A549 (cell line): ENCODE results near the gene CDIPT. TPM values are rescaled to one million over a fixed set of nuclear protein-coding genes. Genes with fewer than 3 reads are reported as not detected.

Source experiments
- ATAC-seq, 2 experiments: fragments of 200-7000 bp in 1 of 2; fragments of >200 bp in 1 of 2; cut with Nextera tagmentation in 1 of 2; cut with Tn5 transposase in 1 of 2; 3 replicates each; pipeline versions ENCODE4 v1.8.0 to v1.9.1; 2018 to 2020; ENCODE audit warnings: mild to moderate bottlenecking in 1 of 2, moderate library complexity in 1 of 2
- CTCF ChIA-PET: fragments of 300-600 bp; sonication (Branson Sonifier 250); formaldehyde crosslinking; extraction: SDS; loops from one replicate; lab custom pipeline; 2021; ENCODE audit warnings: antibody characterized with exemption, inconsistent platforms; lab: Yijun Ruan, JAX
- POLR2A ChIA-PET: fragments of 350-600 bp; formaldehyde crosslinking; extraction: SDS; loops from one replicate; lab custom pipeline; 2021; ENCODE audit warnings: antibody characterized with exemption, inconsistent platforms; lab: Yijun Ruan, JAX
- DNase-seq, 2 experiments: peaks; one replicate each; pipeline versions ENCODE4 v3.0.0 to v3.0.0-alpha.2; 2011 to 2016; ENCODE audit warnings: low read depth in 1 of 2, low spot score in 1 of 2
- FAIRE-seq: peaks from 2 replicates; lab custom pipeline; 2011; peaks lifted over from hg19 to GRCh38; lab: Jason Lieb, UNC
- H3K27ac ChIP-seq, 2 experiments: fragments of >200 bp; sonication (Bioruptor Twin); formaldehyde crosslinking; 3 replicates each; pipeline ENCODE4 v1.5.1; 2016 to 2017
- H3K4me1 ChIP-seq: fragments of >200 bp; sonication (Bioruptor Twin); formaldehyde crosslinking; 3 replicates; pipeline ENCODE4 v1.6.1; 2016
- H3K4me2 ChIP-seq: fragments of >200 bp; sonication (Bioruptor Twin); formaldehyde crosslinking; 3 replicates; pipeline ENCODE4 v1.6.1; 2016
- H3K4me3 ChIP-seq: fragments of >200 bp; sonication (Bioruptor Twin); formaldehyde crosslinking; 3 replicates; pipeline ENCODE4 v1.5.1; 2016
- H3K9me3 ChIP-seq: fragments of >200 bp; sonication (Bioruptor Twin); formaldehyde crosslinking; 3 replicates; pipeline ENCODE4 v1.6.1; 2016
- BHLHE40 ChIP-seq: IDR thresholded peaks from 2 replicates; pipeline ENCODE4 v1.6.1; 2012; ENCODE audit warnings: low read depth, low read length, inconsistent platforms
- CHD4 ChIP-seq: fragments of 200-600 bp; sonication (generic); IDR thresholded peaks from 2 replicates; pipeline ENCODE4 v1.6.1; 2016; ENCODE audit warnings: antibody characterized with exemption, mild to moderate bottlenecking, borderline replicate concordance
- EHMT2 ChIP-seq: fragments of 200-600 bp; sonication (generic); IDR thresholded peaks from 2 replicates; pipeline ENCODE4 v1.6.1; 2016; ENCODE audit warnings: antibody characterized with exemption, low read depth, mild to moderate bottlenecking, moderate library complexity
- ESRRA ChIP-seq: fragments of 150-350 bp; IDR thresholded peaks from 2 replicates; pipeline ENCODE4 v1.6.1; 2014; ENCODE audit warnings: mild to moderate bottlenecking, low read length, borderline replicate concordance
- FOSB ChIP-seq: fragments of 250-450 bp; sonication (Bioruptor Pico); IDR thresholded peaks from 2 replicates; pipeline ENCODE4 v1.5.0; 2020; ENCODE audit warnings: mild to moderate bottlenecking, moderate library complexity
- FOXS1 ChIP-seq: fragments of 250-450 bp; sonication (Bioruptor Pico); IDR thresholded peaks from 2 replicates; pipeline ENCODE4 v1.5.0; 2020; ENCODE audit warnings: mild to moderate bottlenecking, moderate library complexity
- GATA3 ChIP-seq: IDR thresholded peaks from 2 replicates; pipeline ENCODE4 v1.6.1; 2012; ENCODE audit warnings: borderline replicate concordance
- HDAC2 ChIP-seq: fragments of 200-600 bp; sonication (generic); IDR thresholded peaks from 2 replicates; pipeline ENCODE4 v1.6.1; 2016
- HEYL ChIP-seq: fragments of 250-450 bp; sonication (Bioruptor Pico); IDR thresholded peaks from 2 replicates; pipeline ENCODE4 v1.8.0; 2021; ENCODE audit warnings: mild to moderate bottlenecking, moderate library complexity
- KDM1A ChIP-seq: fragments of 200-600 bp; sonication (generic); IDR thresholded peaks from 2 replicates; pipeline ENCODE4 v1.6.1; 2016; ENCODE audit warnings: low read depth, mild to moderate bottlenecking
- MAZ ChIP-seq: fragments of 150-350 bp; IDR thresholded peaks from 2 replicates; pipeline ENCODE4 v1.6.1; 2014; ENCODE audit warnings: antibody characterized with exemption, low read depth, low read length, borderline replicate concordance
- MYC ChIP-seq: IDR thresholded peaks from 2 replicates; pipeline ENCODE4 v1.6.1; 2012; ENCODE audit warnings: mild to moderate bottlenecking, inconsistent platforms, low read length, improper control_type of control experiment, borderline replicate concordance
- NFE2L2 ChIP-seq: fragments of 150-350 bp; conservative IDR thresholded peaks from 2 replicates; pipeline ENCODE4 v1.6.1; 2014; ENCODE audit warnings: low read length
- NPAS2 ChIP-seq: fragments of 250-450 bp; sonication (Bioruptor Pico); IDR thresholded peaks from 2 replicates; pipeline ENCODE4 v1.8.0; 2022; ENCODE audit warnings: mild to moderate bottlenecking, moderate library complexity, borderline replicate concordance
- POLR2AphosphoS2 ChIP-seq: conservative IDR thresholded peaks from 2 replicates; pipeline ENCODE4 v1.6.1; 2012; ENCODE audit warnings: low read length, improper control_type of control experiment, inconsistent platforms
- RCOR1 ChIP-seq: fragments of 150-350 bp; IDR thresholded peaks from 2 replicates; pipeline ENCODE4 v1.6.1; 2014; ENCODE audit warnings: antibody characterized with exemption, low read length, low read depth
- RFX5 ChIP-seq: fragments of 450-650 bp; IDR thresholded peaks from 2 replicates; pipeline ENCODE4 v1.7.1; 2014; ENCODE audit warnings: antibody characterized with exemption, mild to moderate bottlenecking, moderate library complexity
- RNF2 ChIP-seq: fragments of 200-600 bp; sonication (generic); IDR thresholded peaks from 2 replicates; pipeline ENCODE4 v1.6.1; 2016; ENCODE audit warnings: low read depth, mild to moderate bottlenecking, antibody characterized with exemption, moderate library complexity, borderline replicate concordance
- SMC3 ChIP-seq: fragments of >200 bp; sonication (Bioruptor Twin); formaldehyde crosslinking; IDR thresholded peaks from 3 replicates; pipeline ENCODE4 v1.6.1; 2018; ENCODE audit warnings: inconsistent platforms
- SREBF2 ChIP-seq: fragments of 450-650 bp; IDR thresholded peaks from 2 replicates; pipeline ENCODE4 v1.6.1; 2014; ENCODE audit warnings: mild to moderate bottlenecking, moderate library complexity
- TP53 ChIP-seq: fragments of 250-450 bp; sonication (Bioruptor Pico); IDR thresholded peaks from 2 replicates; pipeline ENCODE4 v1.5.0; 2021; ENCODE audit warnings: mild to moderate bottlenecking, moderate library complexity
- ZSCAN20 ChIP-seq: fragments of 250-450 bp; sonication (Bioruptor Pico); IDR thresholded peaks from 2 replicates; pipeline ENCODE4 v1.8.0; 2022; ENCODE audit warnings: mild to moderate bottlenecking, moderate library complexity
- WGBS: methylation state at CpG from one replicate; pipeline ENCODE4 v1.1.6; 2017; ENCODE audit errors: missing lambda C conversion rate; 5-methylcytosine and 5-hydroxymethylcytosine counted together
- polyA plus RNA-seq, 4 experiments: library from polyadenylated mRNA; depleted of rRNA in 3 of 4; stranded (reverse); fragments of >200 nt; fragmentation: RNase III in 1 of 4; extraction: RNeasy Plus Mini Kit Qiagen cat#74134 plus additional on column Dnase treatment in 1 of 4; gene quantifications; 2 replicates in 3 of 4; 3 replicates in 1 of 4; pipeline ENCODE4 v1.2.3, GENCODE V29; 2011 to 2017
- TF ChIP-seq, protein P1 (sequence below): fragments of 250-450 bp; sonication (Bioruptor Pico); IDR thresholded peaks from 2 replicates; pipeline ENCODE4 v1.5.0; 2021; ENCODE audit warnings: mild to moderate bottlenecking, moderate library complexity, borderline replicate concordance
- TF ChIP-seq, protein P2 (sequence below): IDR thresholded peaks from 2 replicates; pipeline ENCODE4 v1.6.1; 2012; ENCODE audit warnings: low read depth, borderline replicate concordance
- TF ChIP-seq, protein P3 (sequence below): fragments of 200-600 bp; sonication (generic); IDR thresholded peaks from 2 replicates; pipeline ENCODE4 v1.6.1; 2016; ENCODE audit warnings: antibody characterized with exemption, mild to moderate bottlenecking, moderate library complexity

CDIPT gene
- polyA plus RNA-seq, 2 of the 4 experiments (the other 2 are of a cell fraction): 64.0 to 72.1 TPM

DNA sequence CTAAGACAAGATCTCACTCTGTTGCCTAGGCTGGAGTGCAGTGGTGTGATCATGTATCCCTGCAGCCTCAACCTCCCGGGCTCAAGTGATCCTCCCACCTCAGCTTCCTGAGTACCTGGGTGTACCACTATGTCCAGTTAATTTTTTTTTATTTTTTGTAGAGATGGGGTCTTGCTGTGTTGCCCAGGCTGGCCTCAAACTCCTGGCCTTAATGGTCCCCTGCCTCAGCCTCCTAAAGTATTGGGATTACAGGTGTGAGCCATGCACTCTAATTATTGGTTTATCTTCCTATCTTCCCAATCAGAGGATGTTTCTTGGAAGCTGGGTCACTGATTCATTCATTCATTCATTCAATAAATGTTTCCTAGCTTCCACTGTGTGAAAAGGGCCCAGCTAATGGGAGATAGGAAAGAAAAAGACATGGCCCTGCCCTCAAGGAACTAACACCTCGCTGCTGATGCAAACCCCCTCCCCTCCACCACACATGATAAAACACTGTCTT lies 45.7 kb upstream of the CDIPT start:
- Histone ChIP-seq H3K4me1 (no peaks in the 10 kb centered on the region), H3K4me2 (no peak overlapping the region), H3K4me3 (no peak overlapping the region), H3K9me3 (no peaks in the 10 kb centered on the region), H3K27ac (no peak overlapping the region)
- ATAC-seq: no peak
- ChIA-PET CTCF (interaction anchor here (0.6 to 2.3 kb wide), 6 partner anchors 8 to 124 kb away, joined by 3 to 8 read pairs (median 4); no protein-coding TSS in a partner anchor), POLR2A (interaction anchor here (2.0 kb wide), 1 partner anchor 17 kb away, joined by 5 read pairs; the partner anchor contains the start of gene KCTD13)
- no peak for DNase-seq
- TF ChIP-seq, protein P1, sequence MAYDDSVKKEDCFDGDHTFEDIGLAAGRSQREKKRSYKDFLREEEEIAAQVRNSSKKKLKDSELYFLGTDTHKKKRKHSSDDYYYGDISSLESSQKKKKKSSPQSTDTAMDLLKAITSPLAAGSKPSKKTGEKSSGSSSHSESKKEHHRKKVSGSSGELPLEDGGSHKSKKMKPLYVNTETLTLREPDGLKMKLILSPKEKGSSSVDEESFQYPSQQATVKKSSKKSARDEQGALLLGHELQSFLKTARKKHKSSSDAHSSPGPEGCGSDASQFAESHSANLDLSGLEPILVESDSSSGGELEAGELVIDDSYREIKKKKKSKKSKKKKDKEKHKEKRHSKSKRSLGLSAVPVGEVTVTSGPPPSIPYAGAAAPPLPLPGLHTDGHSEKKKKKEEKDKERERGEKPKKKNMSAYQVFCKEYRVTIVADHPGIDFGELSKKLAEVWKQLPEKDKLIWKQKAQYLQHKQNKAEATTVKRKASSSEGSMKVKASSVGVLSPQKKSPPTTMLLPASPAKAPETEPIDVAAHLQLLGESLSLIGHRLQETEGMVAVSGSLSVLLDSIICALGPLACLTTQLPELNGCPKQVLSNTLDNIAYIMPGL (CRISPR knock-in tag): no peak
- TF ChIP-seq CHD4: no peak
- TF ChIP-seq ESRRA: no peak
- no peak for TF ChIP-seq TP53 (CRISPR knock-in tag)
- no peak for TF ChIP-seq BHLHE40
- no peak for TF ChIP-seq KDM1A
- TF ChIP-seq FOXS1: no peak
- no peak for TF ChIP-seq RFX5
- no peak for TF ChIP-seq EHMT2
- TF ChIP-seq SREBF2: no peak
- TF ChIP-seq NFE2L2: no peak
- no peak for TF ChIP-seq RCOR1
- TF ChIP-seq HDAC2: no peak
- TF ChIP-seq SMC3: no peak
- TF ChIP-seq ZSCAN20 (CRISPR knock-in tag): no peak
- TF ChIP-seq NPAS2: no peak
- TF ChIP-seq POLR2AphosphoS2: no peak
- no peak for TF ChIP-seq FOSB (CRISPR knock-in tag)
- no peak for TF ChIP-seq RNF2
- TF ChIP-seq MAZ: no peak
- WGBS: 67% methylated on average over 2 of the region's 2 CpGs
- FAIRE-seq: no peak

DNA sequence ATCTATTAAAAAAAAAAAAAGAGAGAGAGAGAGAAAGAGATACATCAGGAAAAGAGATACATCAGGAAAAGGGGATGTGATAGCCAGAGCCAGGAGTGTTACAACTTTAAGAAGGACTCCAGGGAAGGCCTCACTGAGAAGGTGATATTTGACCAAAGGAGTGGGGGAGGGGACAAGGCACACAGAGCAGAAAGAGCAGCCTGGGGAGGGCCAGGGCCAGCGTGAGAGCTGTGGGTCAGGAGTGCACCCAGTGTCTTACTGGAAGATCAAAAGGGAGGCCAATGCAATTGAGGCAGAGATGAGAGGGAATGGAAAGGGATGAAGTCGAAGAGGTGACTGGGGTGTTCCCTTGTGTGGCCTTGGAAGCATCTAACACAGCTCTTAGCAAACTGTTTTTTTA lies 44.9 kb upstream of the CDIPT start:
- no peak for FAIRE-seq
- WGBS: 71% methylated on average over 2 of the region's 2 CpGs
- CTCF ChIA-PET: interaction anchor here (0.6 to 2.3 kb wide), 7 partner anchors 8 to 97 kb away, joined by 3 to 8 read pairs (median 4); no protein-coding TSS in a partner anchor

More for the DNA sequence above, 44.9 kb upstream of the CDIPT start:
- no peak for ATAC-seq
- Histone ChIP-seq H3K4me3 (no peak overlapping the region), H3K4me1 (no peaks in the 10 kb centered on the region), H3K4me2 (no peak overlapping the region), H3K27ac (no peak overlapping the region), H3K9me3 (no peaks in the 10 kb centered on the region)
- POLR2A ChIA-PET: no interaction called here
- no peak for DNase-seq
- no peak for TF ChIP-seq HEYL
- TF ChIP-seq, protein P1 (CRISPR knock-in tag): no peak
- no peak for TF ChIP-seq MYC
- no peak for TF ChIP-seq GATA3
- TF ChIP-seq, protein P2, sequence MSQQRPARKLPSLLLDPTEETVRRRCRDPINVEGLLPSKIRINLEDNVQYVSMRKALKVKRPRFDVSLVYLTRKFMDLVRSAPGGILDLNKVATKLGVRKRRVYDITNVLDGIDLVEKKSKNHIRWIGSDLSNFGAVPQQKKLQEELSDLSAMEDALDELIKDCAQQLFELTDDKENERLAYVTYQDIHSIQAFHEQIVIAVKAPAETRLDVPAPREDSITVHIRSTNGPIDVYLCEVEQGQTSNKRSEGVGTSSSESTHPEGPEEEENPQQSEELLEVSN: no peak
- TF ChIP-seq, protein P3, sequence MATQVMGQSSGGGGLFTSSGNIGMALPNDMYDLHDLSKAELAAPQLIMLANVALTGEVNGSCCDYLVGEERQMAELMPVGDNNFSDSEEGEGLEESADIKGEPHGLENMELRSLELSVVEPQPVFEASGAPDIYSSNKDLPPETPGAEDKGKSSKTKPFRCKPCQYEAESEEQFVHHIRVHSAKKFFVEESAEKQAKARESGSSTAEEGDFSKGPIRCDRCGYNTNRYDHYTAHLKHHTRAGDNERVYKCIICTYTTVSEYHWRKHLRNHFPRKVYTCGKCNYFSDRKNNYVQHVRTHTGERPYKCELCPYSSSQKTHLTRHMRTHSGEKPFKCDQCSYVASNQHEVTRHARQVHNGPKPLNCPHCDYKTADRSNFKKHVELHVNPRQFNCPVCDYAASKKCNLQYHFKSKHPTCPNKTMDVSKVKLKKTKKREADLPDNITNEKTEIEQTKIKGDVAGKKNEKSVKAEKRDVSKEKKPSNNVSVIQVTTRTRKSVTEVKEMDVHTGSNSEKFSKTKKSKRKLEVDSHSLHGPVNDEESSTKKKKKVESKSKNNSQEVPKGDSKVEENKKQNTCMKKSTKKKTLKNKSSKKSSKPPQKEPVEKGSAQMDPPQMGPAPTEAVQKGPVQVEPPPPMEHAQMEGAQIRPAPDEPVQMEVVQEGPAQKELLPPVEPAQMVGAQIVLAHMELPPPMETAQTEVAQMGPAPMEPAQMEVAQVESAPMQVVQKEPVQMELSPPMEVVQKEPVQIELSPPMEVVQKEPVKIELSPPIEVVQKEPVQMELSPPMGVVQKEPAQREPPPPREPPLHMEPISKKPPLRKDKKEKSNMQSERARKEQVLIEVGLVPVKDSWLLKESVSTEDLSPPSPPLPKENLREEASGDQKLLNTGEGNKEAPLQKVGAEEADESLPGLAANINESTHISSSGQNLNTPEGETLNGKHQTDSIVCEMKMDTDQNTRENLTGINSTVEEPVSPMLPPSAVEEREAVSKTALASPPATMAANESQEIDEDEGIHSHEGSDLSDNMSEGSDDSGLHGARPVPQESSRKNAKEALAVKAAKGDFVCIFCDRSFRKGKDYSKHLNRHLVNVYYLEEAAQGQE: no peak
